Endothelial cell (in vitro differentiated cells): ENCODE results near the gene LAMTOR2. TPM values are rescaled to one million over a fixed set of nuclear protein-coding genes. Genes with fewer than 3 reads are reported as not detected.
"Not testable (repeated sequence)": the region's sequence is repeated elsewhere in the genome, so short reads cannot be mapped to it uniquely, and the experiment has no call there.

ENCODE experiments used
- DNase-seq: peaks from one replicate; pipeline ENCODE4 v3.0.0; 2021; ENCODE audit warnings: low spot score
- H3K27ac Mint-ChIP-seq: one replicate; pipeline ENCODE4 v1.8.0; 2021; ENCODE audit warnings: mixed read lengths, inconsistent platforms; ENCODE audit not compliant: unreplicated experiment
- H3K27me3 Mint-ChIP-seq: one replicate; pipeline ENCODE4 v1.8.0; 2021; ENCODE audit warnings: mild to moderate bottlenecking, moderate library complexity, mixed read lengths, inconsistent platforms; ENCODE audit not compliant: unreplicated experiment
- H3K36me3 Mint-ChIP-seq: one replicate; pipeline ENCODE4 v1.8.0; 2021; ENCODE audit warnings: mild to moderate bottlenecking, low read depth, mixed read lengths, inconsistent platforms; ENCODE audit not compliant: unreplicated experiment
- H3K4me1 Mint-ChIP-seq: one replicate; pipeline ENCODE4 v1.8.0; 2021; ENCODE audit warnings: mild to moderate bottlenecking, mixed read lengths, inconsistent platforms; ENCODE audit not compliant: unreplicated experiment
- H3K4me3 Mint-ChIP-seq: one replicate; pipeline ENCODE4 v1.8.0; 2021; ENCODE audit warnings: mild to moderate bottlenecking, mixed read lengths, inconsistent platforms; ENCODE audit not compliant: unreplicated experiment
- H3K9me3 Mint-ChIP-seq: one replicate; pipeline ENCODE4 v1.8.0; 2021; ENCODE audit warnings: mixed read lengths, inconsistent platforms; ENCODE audit not compliant: unreplicated experiment
- CTCF ChIP-seq: fragments of 200-600 bp; sonication (generic); IDR thresholded peaks from one replicate; pipeline ENCODE4 v1.5.0; 2021; ENCODE audit warnings: antibody characterized with exemption; ENCODE audit not compliant: unreplicated experiment
- total RNA-seq: library from RNA; stranded (reverse); fragmentation: NEBNext Ultra II Directional; extraction: Animal tissue kit (Norgen Biotek cat#: 25700); gene quantifications from one replicate; pipeline ENCODE4 v1.2.1, GENCODE V29; 2021; ENCODE audit not compliant: unreplicated experiment

The LAMTOR2 gene
- total RNA-seq, 1 donor from 2014 or later = 82.4 TPM

DNA sequence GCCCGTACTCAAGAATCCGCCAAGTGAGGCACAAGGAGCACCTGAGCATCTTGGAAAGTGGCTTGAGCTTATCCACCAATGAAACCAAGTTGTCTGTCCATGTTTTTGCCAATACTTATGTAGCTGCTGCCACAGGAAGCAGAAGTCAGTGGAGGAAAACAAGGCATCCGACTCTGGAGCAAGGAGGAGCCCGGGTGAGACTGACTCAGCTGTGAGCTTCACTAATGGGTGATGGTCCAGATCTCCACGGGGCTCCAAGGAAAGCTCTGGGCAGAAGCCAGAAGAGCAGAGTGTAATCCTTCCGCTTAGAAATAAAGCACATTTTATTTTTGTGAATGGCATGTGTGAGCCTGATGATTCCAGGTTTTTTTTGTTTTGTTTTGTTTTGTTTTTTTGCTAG lies 21.6 kb upstream of the LAMTOR2 start:
- no peak for DNase-seq
- H3K4me1 Mint-ChIP-seq = peaks cover 15% of the 10 kb centered on the region
- H3K9me3 Mint-ChIP-seq = no peaks in the 10 kb centered on the region
- no peak overlapping the region for H3K4me3 Mint-ChIP-seq
- H3K27ac Mint-ChIP-seq = no peak overlapping the region
- peaks cover 5% of the 10 kb centered on the region for H3K36me3 Mint-ChIP-seq
- no peak for TF ChIP-seq CTCF
- peaks cover 10% of the 10 kb centered on the region for H3K27me3 Mint-ChIP-seq

- H3K9me3 Mint-ChIP-seq, H3K36me3 Mint-ChIP-seq, DNase-seq, H3K27ac Mint-ChIP-seq, H3K27me3 Mint-ChIP-seq, H3K4me3 Mint-ChIP-seq: not testable (repeated sequence)
- H3K4me1 Mint-ChIP-seq = peaks cover 15% of the 10 kb centered on the region
Observed at GRCh38 chr1:156034991-156035390, 19.6 kb upstream of the LAMTOR2 start.

- no peaks in the 10 kb centered on the region for H3K9me3 Mint-ChIP-seq
- no peak overlapping the region for H3K27ac Mint-ChIP-seq
- no peak for TF ChIP-seq CTCF
- peak overlapping the region; percentile 38 for H3K4me3 Mint-ChIP-seq
- peaks cover 5% of the 10 kb centered on the region for H3K4me1 Mint-ChIP-seq
- no peak for DNase-seq
- peaks cover 36% of the 10 kb centered on the region for H3K36me3 Mint-ChIP-seq
- peaks cover 4% of the 10 kb centered on the region for H3K27me3 Mint-ChIP-seq
Observed at GRCh38 chr1:156042828-156043227, 11.8 kb upstream of the LAMTOR2 start.

DNA sequence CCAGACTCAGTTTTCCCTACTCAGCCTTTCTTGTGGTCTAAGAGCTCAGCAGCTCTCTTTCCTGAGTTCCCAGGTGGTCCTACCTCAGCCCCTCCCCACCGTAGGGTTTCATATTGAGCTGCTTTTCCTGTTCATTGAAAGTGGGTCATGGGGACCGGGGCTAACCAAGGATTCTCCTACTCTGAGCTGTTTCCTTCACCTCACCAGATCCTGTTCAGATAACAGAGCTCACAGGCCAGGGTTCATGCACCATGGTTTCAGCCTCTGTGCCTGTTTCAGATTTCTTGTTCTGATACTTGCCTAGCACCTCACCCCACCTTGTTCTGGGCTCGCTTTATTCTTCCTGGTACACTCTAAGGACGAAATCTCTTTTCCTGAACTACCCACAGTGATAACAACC lies 9.5 kb upstream of the LAMTOR2 start:
- H3K27ac Mint-ChIP-seq = peak overlapping the region; percentile 24
- no peaks in the 10 kb centered on the region for H3K9me3 Mint-ChIP-seq
- H3K36me3 Mint-ChIP-seq = peaks cover 41% of the 10 kb centered on the region
- peak overlapping the region; percentile 24 for H3K4me3 Mint-ChIP-seq
- H3K27me3 Mint-ChIP-seq = peaks cover 4% of the 10 kb centered on the region
- no peak for TF ChIP-seq CTCF
- DNase-seq = no peak
- peaks cover 5% of the 10 kb centered on the region for H3K4me1 Mint-ChIP-seq

DNA sequence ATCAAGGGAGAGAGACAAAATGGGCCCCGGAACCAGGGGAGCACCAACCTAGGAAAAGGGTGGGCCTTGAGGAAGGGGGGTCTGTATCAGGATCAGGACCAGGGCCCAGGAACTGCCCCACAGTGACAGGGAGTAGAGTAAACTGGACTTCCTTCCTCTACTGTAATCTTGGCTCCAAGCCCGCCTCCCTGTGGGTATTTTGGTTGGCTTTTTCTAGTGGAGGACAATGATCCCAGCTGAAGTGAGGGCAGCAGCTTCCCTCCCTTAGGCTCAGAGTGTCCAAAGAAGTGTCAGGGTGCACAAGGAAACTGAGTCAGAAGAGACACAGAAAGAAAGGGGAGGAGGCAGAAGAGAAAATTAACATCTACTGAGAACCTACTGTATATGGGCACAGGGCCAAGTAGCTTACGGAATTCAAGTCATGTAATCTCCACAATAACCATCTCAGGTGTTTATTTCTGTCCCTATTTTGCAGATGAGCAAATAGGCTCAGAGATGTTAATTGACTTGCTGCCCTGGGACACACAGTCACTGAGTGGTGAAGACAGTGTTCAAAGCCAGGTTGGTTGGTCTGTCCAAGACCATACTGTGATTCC lies 5.8 kb upstream of the LAMTOR2 start:
- H3K27me3 Mint-ChIP-seq = peaks cover 8% of the 10 kb centered on the region
- H3K9me3 Mint-ChIP-seq = no peaks in the 10 kb centered on the region
- no peak overlapping the region for H3K27ac Mint-ChIP-seq
- no peak for TF ChIP-seq CTCF
- H3K4me3 Mint-ChIP-seq = no peak overlapping the region
- no peak for DNase-seq
- H3K4me1 Mint-ChIP-seq = peaks cover 25% of the 10 kb centered on the region
- H3K36me3 Mint-ChIP-seq = peaks cover 25% of the 10 kb centered on the region
